GM12878 (cell line): ENCODE results near the gene DIRAS3. TPM values are rescaled to one million over a fixed set of nuclear protein-coding genes. Genes with fewer than 3 reads are reported as not detected.

Experiments used
- ATAC-seq: fragments of 200-7000 bp; cut with Tn5 transposase; 3 replicates; pipeline ENCODE4 v1.9.1; 2020; ENCODE audit warnings: mild to moderate bottlenecking, moderate library complexity
- BruUV-seq: library from RNA; stranded (reverse); fragments of 400-500 nt; replicated peaks from 2 replicates; lab custom pipeline; 2021; lab: Mats Ljungman, UMichigan
- CTCF ChIA-PET: fragments of 300-600 bp; sonication (Branson Sonifier 250); formaldehyde crosslinking; extraction: SDS; loops from one replicate; lab custom pipeline; 2021; ENCODE audit warnings: inconsistent platforms; lab: Yijun Ruan, JAX
- POLR2A ChIA-PET: fragments of 350-600 bp; formaldehyde crosslinking; extraction: SDS; loops from one replicate; lab custom pipeline; 2021; ENCODE audit warnings: inconsistent platforms; lab: Charles Lee
- RAD21 ChIA-PET: fragments of 300-600 bp; sonication (Branson Sonifier 250); formaldehyde crosslinking; loops from one replicate; lab custom pipeline; 2023; ENCODE audit warnings: antibody characterized with exemption; ENCODE audit not compliant: unreplicated experiment; lab: Charles Lee
- SMC1A ChIA-PET: fragments of 300-600 bp; sonication (Branson Sonifier 250); formaldehyde crosslinking; loops from one replicate; lab custom pipeline; 2023; ENCODE audit not compliant: unreplicated experiment, uncharacterized antibody; lab: Charles Lee
- DNase-seq: peaks from one replicate; pipeline ENCODE4 v3.0.0-alpha.2; 2011; ENCODE audit warnings: low read depth, low spot score
- FAIRE-seq: peaks from 3 replicates; lab custom pipeline; 2011; peaks lifted over from hg19 to GRCh38; lab: Jason Lieb, UNC
- H2AFZ ChIP-seq: 2 replicates; pipeline ENCODE4 v1.6.0; 2011; ENCODE audit warnings: low read depth, low read length, control low read depth; ENCODE audit not compliant: control insufficient read depth
- H3K27ac ChIP-seq: 2 replicates; pipeline ENCODE4 v1.5.1; 2011; ENCODE audit warnings: control low read depth; ENCODE audit not compliant: control insufficient read depth, insufficient read depth
- H3K27me3 ChIP-seq, 2 experiments: replicated peaks in 1 of 2; 2 replicates each; pipeline versions ENCODE4 v1.6.0 to v1.6.1; 2011; ENCODE audit warnings: low read length in 1 of 2; ENCODE audit not compliant: control insufficient read depth in 2 of 2, insufficient read depth in 2 of 2
- H3K36me3 ChIP-seq, 2 experiments: 2 replicates each; pipeline ENCODE4 v1.5.1; 2011; ENCODE audit warnings: low read length in 1 of 2; ENCODE audit not compliant: control insufficient read depth in 2 of 2, insufficient read depth in 2 of 2
- H3K4me1 ChIP-seq: 2 replicates; pipeline ENCODE4 v1.6.1; 2011; ENCODE audit warnings: mild to moderate bottlenecking, low read length, moderate library complexity, mixed read lengths; ENCODE audit not compliant: control insufficient read depth, insufficient read depth
- H3K4me2 ChIP-seq: 2 replicates; pipeline ENCODE4 v1.6.0; 2011; ENCODE audit warnings: control low read depth; ENCODE audit not compliant: control insufficient read depth, insufficient read depth
- H3K4me3 ChIP-seq: fragments of 200-600 bp; sonication (generic); 2 replicates; pipeline ENCODE4 v1.5.1; 2016
- H3K79me2 ChIP-seq: 2 replicates; pipeline ENCODE4 v1.6.0; 2011; ENCODE audit warnings: low read length; ENCODE audit not compliant: control insufficient read depth, insufficient read depth
- H3K9ac ChIP-seq: 2 replicates; pipeline ENCODE4 v1.8.0; 2011; ENCODE audit warnings: low read length, control low read depth, mixed read lengths; ENCODE audit not compliant: control insufficient read depth, insufficient read depth
- H3K9me3 ChIP-seq: replicated peaks from 3 replicates; pipeline ENCODE4 v1.5.1; 2011; ENCODE audit warnings: mild to moderate bottlenecking, low read length; ENCODE audit not compliant: control insufficient read depth, insufficient read depth
- H4K20me1 ChIP-seq: 2 replicates; pipeline ENCODE4 v1.6.0; 2011; ENCODE audit not compliant: control insufficient read depth, insufficient read depth
- CBFB ChIP-seq: IDR thresholded peaks from 2 replicates; pipeline ENCODE4 v1.6.1; 2016; ENCODE audit warnings: antibody characterized with exemption, low read depth
- IKZF1 ChIP-seq: fragments of 450-650 bp; conservative IDR thresholded peaks from 2 replicates; pipeline ENCODE4 v1.6.1; 2017; ENCODE audit warnings: antibody characterized with exemption, mild to moderate bottlenecking
- MXI1 ChIP-seq: fragments of 150-350 bp; IDR thresholded peaks from 2 replicates; pipeline ENCODE4 v1.6.1; 2011; ENCODE audit warnings: low read depth, mild to moderate bottlenecking, inconsistent platforms, low read length, improper control_type of control experiment
- MYC ChIP-seq: IDR thresholded peaks from 2 replicates; pipeline ENCODE4 v1.6.1; 2011; ENCODE audit warnings: mild to moderate bottlenecking, low read length, moderate library complexity, inconsistent platforms; ENCODE audit not compliant: insufficient read depth, insufficient replicate concordance, insufficient read length, severe bottlenecking
- PRDM15 ChIP-seq: fragments of 450-650 bp; formaldehyde crosslinking; IDR thresholded peaks from 2 replicates; pipeline ENCODE4 v1.4.0; 2020; ENCODE audit warnings: mild to moderate bottlenecking, moderate library complexity
- RCOR1 ChIP-seq: conservative IDR thresholded peaks from 2 replicates; pipeline ENCODE4 v1.6.1; 2012; ENCODE audit warnings: low read depth, low read length, improper control_type of control experiment
- YBX1 ChIP-seq: fragments of 450-650 bp; IDR thresholded peaks from 2 replicates; pipeline ENCODE4 v1.6.1; 2016; ENCODE audit warnings: antibody characterized with exemption
- ZZZ3 ChIP-seq: IDR thresholded peaks from 2 replicates; pipeline ENCODE4 v1.6.1; 2011; ENCODE audit warnings: low read depth; ENCODE audit not compliant: control insufficient read depth, insufficient read length
- WGBS: methylation state at CpG from one replicate; pipeline ENCODE4 v1.1.6; 2016; ENCODE audit warnings: low lambda C conversion rate; ENCODE audit not compliant: insufficient replicate concordance, insufficient coverage; ENCODE audit errors: missing lambda C conversion rate; 5-methylcytosine and 5-hydroxymethylcytosine counted together
- in situ Hi-C: fragments of 300-500 bp; cut with MboI; formaldehyde crosslinking; loops from 9 replicates; pipeline ENCODE4 v1.14.3; 2018; ENCODE audit warnings: mixed read lengths
- intact Hi-C: fragments of 100-400 bp; cut with micrococcal nuclease; formaldehyde crosslinking; loops from one replicate; pipeline ENCODE4 v1.14.2; 2022; ENCODE audit not compliant: unreplicated experiment
- polyA plus RNA-seq, 11 experiments: library from polyadenylated mRNA; depleted of rRNA in 4 of 11; unstranded in 6 of 11; stranded (reverse) in 5 of 11; fragments of >200 nt; fragmentation: Nextera tagmentation in 4 of 11; fragmentation: Illumina TruSeq in 1 of 11; extraction: Ambion mirVana in 4 of 11; extraction: Trizol in 1 of 11; gene quantifications; 1 replicate in 1 of 11; 2 replicates in 10 of 11; pipeline versions ENCODE4 v1.2.1 to v1.2.3, GENCODE V29; 2011 to 2016; ENCODE audit warnings: inconsistent platforms in 2 of 11, missing spikeins in 2 of 11, low read depth in 1 of 11
- total RNA-seq, 4 experiments: library from RNA; depleted of rRNA in 3 of 4; stranded (reverse); fragments of >200 nt in 3 of 4; fragmentation: Illumina TruSeq in 1 of 4; extraction: Trizol in 1 of 4; gene quantifications; 2 replicates each; pipeline versions ENCODE4 v1.2.1 to v1.2.3, GENCODE V29; 2013 to 2021

The DIRAS3 gene
- total and polyA plus RNA-seq, 10 of the 15 experiments (the other 5 are each of a cell fraction or from before 2014, with no cell fraction given), result not detected

- Histone ChIP-seq H4K20me1 (no peaks in the 10 kb centered on the region), H3K9me3 (no peaks in the 10 kb centered on the region), H3K27me3 (no peaks in the 10 kb centered on the region), H3K4me2 (no peak overlapping the region), H3K4me3 (no peak overlapping the region), H2AFZ (no peak overlapping the region), H3K9ac (no peak overlapping the region), H3K36me3 (no peaks in the 10 kb centered on the region), H3K79me2 (no peaks in the 10 kb centered on the region), H3K27ac (no peak overlapping the region), H3K4me1 (no peaks in the 10 kb centered on the region)
- intact Hi-C loops, result loop anchor here (10.0 kb wide), 1 partner anchor 143 kb away; no protein-coding TSS in a partner anchor
- ATAC-seq (no peak), DNase-seq (no peak), FAIRE-seq (no peak)
- WGBS, result 7% methylated on average over 2 of the region's 2 CpGs
- RAD21 ChIA-PET, result no interaction called here
- in situ Hi-C loops, result no loop called here
- POLR2A ChIA-PET, result no interaction called here
- SMC1A ChIA-PET, result no interaction called here
- BruUV-seq, result no TSS peak
- CTCF ChIA-PET, result interaction anchor here (1.4 kb wide), 1 partner anchor 12 kb away, joined by 3 read pairs; no protein-coding TSS in a partner anchor
- TF ChIP-seq ZZZ3 (no peak), PRDM15 (CRISPR knock-in tag) (no peak), IKZF1 (no peak), RCOR1 (no peak), CBFB (no peak), MYC (no peak), MXI1 (no peak), YBX1 (no peak)
Measured at GRCh38 chr1:67997746-67998145, 52.7 kb downstream of the DIRAS3 start.

Other genes starting within 250 kb of the DIRAS3 start
- gene GNG12, start 217.2 kb downstream of the DIRAS3 start, total RNA-seq (2014; rRNA removed), result 0.27 and 0.28 TPM in 2 replicates
- gene GNG12, start 217.2 kb downstream of the DIRAS3 start, total RNA-seq (2014; rRNA removed; fragmentation: Illumina TruSeq; extraction: Trizol), result 0.31 and 0.32 TPM in 2 replicates
- 0.38 and 0.43 TPM in 2 replicates for gene GNG12, start 217.2 kb downstream of the DIRAS3 start, total RNA-seq (2021)
- gene GNG12, start 217.2 kb downstream of the DIRAS3 start, polyA plus RNA-seq (2011; rRNA removed), result 32.8 and 48.5 TPM in 2 replicates
- 0.51 and 0.55 TPM in 2 replicates for gene GNG12, start 217.2 kb downstream of the DIRAS3 start, polyA plus RNA-seq (2014; fragmentation: Illumina TruSeq; extraction: Trizol)
- under 1 TPM; 0.22 to 0.27 TPM for gene GNG12, start 217.2 kb downstream of the DIRAS3 start, polyA plus RNA-seq (2014; fragmentation: Nextera tagmentation; extraction: Ambion mirVana)
- 0.25 and 0.27 TPM in 2 replicates for gene GNG12, start 217.2 kb downstream of the DIRAS3 start, polyA plus RNA-seq (2014; rRNA removed)
- under 1 TPM; 0.50 to 0.79 TPM for gene GNG12, start 217.2 kb downstream of the DIRAS3 start, polyA plus RNA-seq (2016; fragmentation: Nextera tagmentation; extraction: Ambion mirVana)
- not detected in 2 replicates for gene WLS, start 181.9 kb upstream of the DIRAS3 start, total RNA-seq (2014; rRNA removed)
- not detected in 2 replicates for gene WLS, start 181.9 kb upstream of the DIRAS3 start, total RNA-seq (2014; rRNA removed; fragmentation: Illumina TruSeq; extraction: Trizol)
- gene WLS, start 181.9 kb upstream of the DIRAS3 start, total RNA-seq (2021), result 0.35 and 0.36 TPM in 2 replicates
- gene WLS, start 181.9 kb upstream of the DIRAS3 start, polyA plus RNA-seq (2011; rRNA removed), result 0.04 and 0.06 TPM in 2 replicates
- not detected in 2 replicates for gene WLS, start 181.9 kb upstream of the DIRAS3 start, polyA plus RNA-seq (2014; fragmentation: Illumina TruSeq; extraction: Trizol)
- not detected for gene WLS, start 181.9 kb upstream of the DIRAS3 start, polyA plus RNA-seq (2014; fragmentation: Nextera tagmentation; extraction: Ambion mirVana)
- 0.11 TPM in 1 of 2 replicates, not detected in the other for gene WLS, start 181.9 kb upstream of the DIRAS3 start, polyA plus RNA-seq (2014; rRNA removed)
- gene WLS, start 181.9 kb upstream of the DIRAS3 start, polyA plus RNA-seq (2016; fragmentation: Nextera tagmentation; extraction: Ambion mirVana), result not detected